B cell (primary cell): Measurements from ENCODE around the gene SPINDOC. TPM values are rescaled to one million over a fixed set of nuclear protein-coding genes. Genes with fewer than 3 reads are reported as not detected.

Experiments used
- ATAC-seq: fragments of 200-7000 bp; cut with Tn5 transposase; one replicate; pipeline ENCODE4 v1.10.0; 2021; ENCODE audit warnings: low read depth, mild to moderate bottlenecking, moderate number of reproducible peaks, moderate library complexity
- CTCF ChIA-PET: fragments of 350-600 bp; sonication (Branson Sonifier 250); formaldehyde crosslinking; loops from one replicate; lab custom pipeline; 2021; ENCODE audit warnings: antibody characterized with exemption, inconsistent platforms; lab: Charles Lee
- POLR2A ChIA-PET: fragments of 350-600 bp; sonication (Branson Sonifier 250); formaldehyde crosslinking; loops from one replicate; lab custom pipeline; 2021; ENCODE audit warnings: antibody characterized with exemption; lab: Charles Lee
- DNase-seq: peaks from one replicate; pipeline ENCODE4 v3.0.0; 2013
- H2AFZ ChIP-seq: 2 replicates; pipeline ENCODE4 v1.6.1; 2012; ENCODE audit warnings: mild to moderate bottlenecking, low read depth, low read length; ENCODE audit not compliant: insufficient read depth, poor library complexity, severe bottlenecking
- H3K27ac ChIP-seq, 2 donors: 1 replicate in 1 of 2; 2 replicates in 1 of 2; pipeline ENCODE4 v1.5.1; 2012 to 2013; ENCODE audit warnings: low read length in 2 of 2, mild to moderate bottlenecking in 2 of 2, moderate library complexity in 1 of 2
- H3K27me3 ChIP-seq, 4 experiments: fragments of 200-600 bp in 1 of 4; sonication (generic) in 1 of 4; replicated peaks in 1 of 4; 1 replicate in 2 of 4; 2 replicates in 2 of 4; pipeline versions ENCODE4 v1.6.1 to v1.7.0; 2013 to 2016; ENCODE audit warnings: low read length in 3 of 4, mild to moderate bottlenecking in 2 of 4, mixed read lengths in 1 of 4, moderate library complexity in 1 of 4; ENCODE audit not compliant: insufficient read depth in 4 of 4, control insufficient read depth in 3 of 4; ENCODE audit errors: control extremely low read depth in 1 of 4
- H3K36me3 ChIP-seq, 2 experiments: replicated peaks in 1 of 2; 1 replicate in 1 of 2; 2 replicates in 1 of 2; pipeline versions ENCODE4 v1.6.1 to v1.7.1; 2013; ENCODE audit warnings: low read length in 1 of 2; ENCODE audit not compliant: insufficient read depth in 2 of 2, control insufficient read depth in 1 of 2; ENCODE audit errors: control extremely low read depth in 1 of 2, extremely low read depth in 1 of 2
- H3K4me1 ChIP-seq, 2 donors: fragments of 200-600 bp in 1 of 2; sonication (generic) in 1 of 2; 1 replicate in 1 of 2; 2 replicates in 1 of 2; pipeline versions ENCODE4 v1.5.1 to v1.6.1; 2013 to 2017; ENCODE audit warnings: low read length in 2 of 2; ENCODE audit not compliant: control insufficient read depth in 2 of 2, insufficient read depth in 2 of 2
- H3K4me2 ChIP-seq: replicated peaks from 2 replicates; pipeline ENCODE3; 2012; ENCODE audit warnings: mild to moderate bottlenecking, low read depth, low read length; ENCODE audit not compliant: poor library complexity, severe bottlenecking
- H3K4me3 ChIP-seq, 5 experiments: fragments of 200-600 bp in 1 of 5; sonication (generic) in 1 of 5; 1 replicate in 3 of 5; 2 replicates in 2 of 5; pipeline versions ENCODE4 v1.5.1 to v1.7.0; 2011 to 2016; ENCODE audit warnings: low read length in 4 of 5, mild to moderate bottlenecking in 4 of 5, low read depth in 2 of 5, control low read depth in 1 of 5, moderate library complexity in 1 of 5; ENCODE audit not compliant: insufficient read depth in 1 of 5; ENCODE audit errors: control extremely low read depth in 1 of 5, extremely low read depth in 1 of 5
- H3K79me2 ChIP-seq: fragments of 200-600 bp; sonication (generic); one replicate; pipeline ENCODE4 v1.6.0; 2016; ENCODE audit warnings: low read length; ENCODE audit not compliant: control insufficient read depth, insufficient read depth
- H3K9ac ChIP-seq: fragments of 200-600 bp; sonication (generic); 2 replicates; pipeline ENCODE4 v1.6.1; 2017; ENCODE audit warnings: mild to moderate bottlenecking, low read length, moderate library complexity
- H3K9me3 ChIP-seq, 3 donors: one replicate each; pipeline versions ENCODE4 v1.6.1 to v1.7.1; 2013; ENCODE audit warnings: low read length in 2 of 3; ENCODE audit not compliant: control insufficient read depth in 2 of 3, insufficient read depth in 1 of 3; ENCODE audit errors: control extremely low read depth in 1 of 3
- H4K20me1 ChIP-seq: 2 replicates; pipeline ENCODE4 v1.6.0; 2012; ENCODE audit warnings: mild to moderate bottlenecking, low read length; ENCODE audit not compliant: insufficient read depth, control insufficient read depth, poor library complexity, severe bottlenecking
- H3K27ac Mint-ChIP-seq: one replicate; pipeline ENCODE4 v1.8.0; 2021; ENCODE audit warnings: mixed read lengths
- H3K27me3 Mint-ChIP-seq: one replicate; pipeline ENCODE4 v1.8.0; 2021; ENCODE audit warnings: mixed read lengths
- H3K4me1 Mint-ChIP-seq: one replicate; pipeline ENCODE4 v1.8.0; 2021; ENCODE audit warnings: mixed read lengths
- H3K4me3 Mint-ChIP-seq: one replicate; pipeline ENCODE4 v1.8.0; 2021; ENCODE audit warnings: mixed read lengths
- H3K9me3 Mint-ChIP-seq: one replicate; pipeline ENCODE4 v1.8.0; 2022; ENCODE audit warnings: mixed read lengths; ENCODE audit not compliant: insufficient read depth
- CTCF ChIP-seq: fragments of 200-600 bp; IDR thresholded peaks from one replicate; pipeline ENCODE4 v1.8.0; 2022; ENCODE audit warnings: antibody characterized with exemption, mild to moderate bottlenecking
- EZH2 ChIP-seq: IDR thresholded peaks from 2 replicates; pipeline ENCODE4 v1.6.1; 2012; ENCODE audit warnings: borderline replicate concordance, low read depth, mild to moderate bottlenecking, moderate library complexity, low read length; ENCODE audit not compliant: insufficient read depth, poor library complexity, severe bottlenecking
- WGBS: methylation state at CpG from one replicate; pipeline ENCODE4 v1.1.5; 2013; ENCODE audit warnings: missing lambda C conversion rate; ENCODE audit not compliant: insufficient coverage; 5-methylcytosine and 5-hydroxymethylcytosine counted together
- intact Hi-C: fragments of 100-400 bp; cut with micrococcal nuclease; formaldehyde crosslinking; loops from one replicate; pipeline ENCODE4 v1.10.0; 2022
- polyA plus RNA-seq: library from polyadenylated mRNA; depleted of rRNA; stranded (reverse); fragments of >200 nt; gene quantifications from 2 replicates; pipeline ENCODE4 v1.2.3, GENCODE V29; 2012
- total RNA-seq, 2 donors: library from RNA; stranded (reverse); fragments of 120-200 nt in 1 of 2; gene quantifications; 1 replicate in 1 of 2; 2 replicates in 1 of 2; pipeline versions ENCODE4 v1.2.3 to v1.2.4, GENCODE V29; 2013 to 2022

The SPINDOC gene
- total and polyA plus RNA-seq, 2 donors (not counting 1 experiment from before 2014, with no cell fraction given) = 10.5 to 23.9 TPM

- CTCF ChIA-PET = interaction anchor here (0.8 kb wide), 1 partner anchor 12 kb away, joined by 4 read pairs; no protein-coding TSS in a partner anchor
- WGBS = 100% methylated on average over 1 of the region's 2 CpGs
- no peak overlapping the region for H2AFZ ChIP-seq
- H4K20me1 ChIP-seq = peaks cover 79% of the 10 kb centered on the region
- H3K9ac ChIP-seq = no peak overlapping the region
- TF ChIP-seq CTCF = no peak
- no peak for TF ChIP-seq EZH2
- H3K27me3 ChIP-seq = no peaks in the 10 kb centered on the region
- no peaks in the 10 kb centered on the region for H3K9me3 ChIP-seq
- POLR2A ChIA-PET = interaction anchor here (1.2 kb wide), 1 partner anchor 12 kb away, joined by 3 read pairs; no protein-coding TSS in a partner anchor
- ATAC-seq (no peak), DNase-seq (no peak)
- H3K4me3 ChIP-seq = no peak overlapping the region
- H3K4me3 Mint-ChIP-seq = no peak overlapping the region
- peaks cover 45% of the 10 kb centered on the region for H3K4me1 Mint-ChIP-seq
- intact Hi-C loops = no loop called here
- no peak overlapping the region for H3K27ac Mint-ChIP-seq
- H3K4me2 ChIP-seq = no peak overlapping the region
- H3K9me3 Mint-ChIP-seq = no peaks in the 10 kb centered on the region
- peaks cover 95% of the 10 kb centered on the region for H3K79me2 ChIP-seq
- no peak overlapping the region for H3K27ac ChIP-seq
- H3K4me1 ChIP-seq = peaks cover 19 to 24% of the 10 kb centered on the region in 2 donors
- peaks cover 6 to 33% of the 10 kb centered on the region in 2 experiments for H3K36me3 ChIP-seq
- H3K27me3 Mint-ChIP-seq = no peaks in the 10 kb centered on the region
Measured at GRCh38 chr11:63849691-63850090, 36.4 kb downstream of the SPINDOC start.

GRCh38 chr11:63850920-63851319 lies 37.7 kb downstream of the SPINDOC start:
- intact Hi-C loops = no loop called here
- ChIA-PET POLR2A (no interaction called here), CTCF (interaction anchor here (1.2 kb wide), 1 partner anchor 27 kb away, joined by 3 read pairs; no protein-coding TSS in a partner anchor)
- TF ChIP-seq CTCF (no peak), EZH2 (no peak)
- Histone ChIP-seq H3K4me1 (peaks cover 16 to 21% of the 10 kb centered on the region in 2 donors), H3K4me2 (peak overlapping the region; percentile 45), H3K4me3 (no peak overlapping the region), H3K79me2 (peaks cover 94% of the 10 kb centered on the region), H2AFZ (no peak overlapping the region), H3K36me3 (peaks cover 6 to 29% of the 10 kb centered on the region in 2 experiments), H4K20me1 (peaks cover 75% of the 10 kb centered on the region), H3K27ac (peak overlapping the region in 1 of 2 donors; percentile 81), H3K9me3 (no peaks in the 10 kb centered on the region), H3K27me3 (no peaks in the 10 kb centered on the region), H3K9ac (peak overlapping the region; percentile 30)
- Mint-ChIP-seq H3K4me1 (peaks cover 44% of the 10 kb centered on the region), H3K9me3 (no peaks in the 10 kb centered on the region), H3K27ac (peak overlapping the region; percentile 4), H3K4me3 (no peak overlapping the region), H3K27me3 (no peaks in the 10 kb centered on the region)
- ATAC-seq = no peak
- DNase-seq = no peak
- 80% methylated on average over 4 of the region's 5 CpGs for WGBS
